A549 (cell line): ENCODE results near the gene SALL4.

Source experiments
- BHLHE40 ChIP-seq: IDR thresholded peaks from 2 replicates; pipeline ENCODE4 v1.6.1; 2012; ENCODE audit warnings: low read depth, low read length, inconsistent platforms
- CBX2 ChIP-seq: fragments of 200-600 bp; sonication (generic); IDR thresholded peaks from 2 replicates; pipeline ENCODE4 v1.6.1; 2016; ENCODE audit warnings: low read depth, mild to moderate bottlenecking, borderline replicate concordance
- CTCF ChIP-seq: fragments of >200 bp; sonication (Bioruptor Twin); formaldehyde crosslinking; IDR thresholded peaks from 3 replicates; pipeline ENCODE4 v1.5.1; 2016
- EHMT2 ChIP-seq: fragments of 200-600 bp; sonication (generic); IDR thresholded peaks from 2 replicates; pipeline ENCODE4 v1.6.1; 2016; ENCODE audit warnings: antibody characterized with exemption, low read depth, mild to moderate bottlenecking, moderate library complexity
- EP300 ChIP-seq, 2 experiments: fragments of >200 bp; sonication (Bioruptor Twin); formaldehyde crosslinking; IDR thresholded peaks; 2 replicates in 1 of 2; 3 replicates in 1 of 2; pipeline ENCODE4 v1.6.1; 2016 to 2017
- POLR2A ChIP-seq: IDR thresholded peaks from 2 replicates; pipeline ENCODE4 v1.6.1; 2012; ENCODE audit warnings: mild to moderate bottlenecking, low read length
- RCOR1 ChIP-seq: fragments of 150-350 bp; IDR thresholded peaks from 2 replicates; pipeline ENCODE4 v1.6.1; 2014; ENCODE audit warnings: antibody characterized with exemption, low read length, low read depth
- RFX5 ChIP-seq: fragments of 450-650 bp; IDR thresholded peaks from 2 replicates; pipeline ENCODE4 v1.7.1; 2014; ENCODE audit warnings: antibody characterized with exemption, mild to moderate bottlenecking, moderate library complexity
- TFCP2L1 ChIP-seq: fragments of 250-450 bp; sonication (Bioruptor Pico); IDR thresholded peaks from 2 replicates; pipeline ENCODE4 v1.5.0; 2021; ENCODE audit warnings: mild to moderate bottlenecking
- ZNF302 ChIP-seq: fragments of 250-450 bp; sonication (Bioruptor Pico); IDR thresholded peaks from 2 replicates; pipeline ENCODE4 v1.9.0; 2021; ENCODE audit warnings: inconsistent platforms, mild to moderate bottlenecking, moderate library complexity
- TF ChIP-seq, protein P1 (sequence below): IDR thresholded peaks from 2 replicates; pipeline ENCODE4 v1.6.1; 2012
- TF ChIP-seq, protein P2 (sequence below): fragments of 250-450 bp; sonication (Bioruptor Pico); IDR thresholded peaks from 2 replicates; pipeline ENCODE4 v1.5.0; 2021; ENCODE audit warnings: mild to moderate bottlenecking, moderate library complexity, borderline replicate concordance

DNA sequence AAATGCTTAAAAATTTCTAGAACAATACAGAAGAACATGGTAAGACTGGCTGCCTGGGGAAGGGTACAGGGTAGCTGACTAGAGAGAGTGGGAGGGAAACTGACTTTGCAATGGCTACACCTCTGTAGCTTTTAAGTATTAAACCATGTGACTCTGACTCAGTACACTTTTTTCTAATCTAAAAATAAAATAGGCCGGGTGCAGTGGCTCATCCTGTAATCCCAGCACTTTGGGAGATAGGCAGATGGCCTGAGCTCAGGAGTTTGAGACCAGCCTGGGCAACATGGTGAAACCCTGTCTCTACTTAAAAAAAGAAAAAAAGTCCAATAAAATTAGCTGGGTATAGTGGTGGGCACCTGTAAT lies 52.7 kb downstream of the SALL4 start:
- TF ChIP-seq, protein P1, sequence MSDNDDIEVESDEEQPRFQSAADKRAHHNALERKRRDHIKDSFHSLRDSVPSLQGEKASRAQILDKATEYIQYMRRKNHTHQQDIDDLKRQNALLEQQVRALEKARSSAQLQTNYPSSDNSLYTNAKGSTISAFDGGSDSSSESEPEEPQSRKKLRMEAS, result no peak
- TF ChIP-seq RFX5, result no peak
- TF ChIP-seq EHMT2, result no peak
- TF ChIP-seq ZNF302 (CRISPR knock-in tag), result no peak
- TF ChIP-seq RCOR1, result no peak
- no peak for TF ChIP-seq POLR2A
- no peak for TF ChIP-seq CTCF
- TF ChIP-seq TFCP2L1, result no peak
- TF ChIP-seq EP300 (IDR thresholded peaks at IDR 0.05), result no peak
- TF ChIP-seq BHLHE40, result no peak
- TF ChIP-seq, protein P2, sequence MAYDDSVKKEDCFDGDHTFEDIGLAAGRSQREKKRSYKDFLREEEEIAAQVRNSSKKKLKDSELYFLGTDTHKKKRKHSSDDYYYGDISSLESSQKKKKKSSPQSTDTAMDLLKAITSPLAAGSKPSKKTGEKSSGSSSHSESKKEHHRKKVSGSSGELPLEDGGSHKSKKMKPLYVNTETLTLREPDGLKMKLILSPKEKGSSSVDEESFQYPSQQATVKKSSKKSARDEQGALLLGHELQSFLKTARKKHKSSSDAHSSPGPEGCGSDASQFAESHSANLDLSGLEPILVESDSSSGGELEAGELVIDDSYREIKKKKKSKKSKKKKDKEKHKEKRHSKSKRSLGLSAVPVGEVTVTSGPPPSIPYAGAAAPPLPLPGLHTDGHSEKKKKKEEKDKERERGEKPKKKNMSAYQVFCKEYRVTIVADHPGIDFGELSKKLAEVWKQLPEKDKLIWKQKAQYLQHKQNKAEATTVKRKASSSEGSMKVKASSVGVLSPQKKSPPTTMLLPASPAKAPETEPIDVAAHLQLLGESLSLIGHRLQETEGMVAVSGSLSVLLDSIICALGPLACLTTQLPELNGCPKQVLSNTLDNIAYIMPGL (CRISPR knock-in tag), result no peak
- TF ChIP-seq CBX2, result no peak
